GM21576 (cell line): ENCODE measurements around the gene PLCL1.

Experiments
- ATAC-seq: cut with Tn5 transposase; IDR thresholded peaks from one replicate; pipeline ENCODE4 v1.9.1; 2021; ENCODE audit warnings: mild to moderate bottlenecking, moderate library complexity; ENCODE audit not compliant: unreplicated experiment

PLCL1 gene

DNA sequence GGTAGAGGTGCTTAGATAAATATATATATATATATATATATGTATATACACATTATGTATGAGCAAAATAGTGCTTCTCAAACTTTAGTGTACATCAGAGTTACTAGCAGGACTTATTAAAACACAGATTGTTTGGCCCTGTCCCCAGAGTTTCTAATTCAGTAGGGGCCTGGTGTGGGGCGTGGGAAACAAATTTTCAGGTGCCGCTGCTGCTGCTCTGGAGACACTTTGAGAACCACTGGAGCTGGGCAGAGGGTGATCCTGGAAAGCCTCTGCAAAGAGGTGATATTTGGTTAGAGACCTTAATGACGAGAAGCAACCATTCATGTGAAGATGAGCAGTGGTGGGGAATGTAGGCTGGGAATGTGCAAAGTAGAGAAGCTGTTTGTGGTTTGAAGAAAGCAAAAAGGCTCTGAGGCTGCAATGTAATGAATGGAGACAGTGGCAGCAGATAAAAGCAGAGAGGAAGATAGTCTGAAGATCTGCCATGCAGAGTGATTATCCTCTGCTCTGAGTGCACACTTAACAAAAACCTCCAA, 142.9 kb downstream of the PLCL1 start:
- no peak for ATAC-seq

DNA sequence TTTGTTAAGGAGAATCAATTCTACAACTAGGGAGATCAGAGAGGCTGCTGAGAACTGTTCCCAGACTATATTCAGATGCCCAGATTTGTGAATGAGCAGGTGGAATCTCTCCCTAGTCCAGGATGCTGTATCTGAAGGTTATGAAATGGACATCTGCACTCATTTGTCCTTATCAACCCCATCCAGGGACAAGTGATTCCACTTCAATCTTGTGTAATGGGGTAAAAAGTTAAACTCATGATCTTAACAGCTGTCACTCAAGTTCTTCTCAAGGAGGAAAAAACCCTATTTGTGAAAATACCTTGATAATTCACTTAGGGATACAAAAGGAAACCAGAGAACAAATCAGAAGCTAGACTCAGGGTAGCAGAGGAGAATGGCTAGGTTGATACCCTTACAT, 144.8 kb downstream of the PLCL1 start:
- no peak for ATAC-seq

DNA sequence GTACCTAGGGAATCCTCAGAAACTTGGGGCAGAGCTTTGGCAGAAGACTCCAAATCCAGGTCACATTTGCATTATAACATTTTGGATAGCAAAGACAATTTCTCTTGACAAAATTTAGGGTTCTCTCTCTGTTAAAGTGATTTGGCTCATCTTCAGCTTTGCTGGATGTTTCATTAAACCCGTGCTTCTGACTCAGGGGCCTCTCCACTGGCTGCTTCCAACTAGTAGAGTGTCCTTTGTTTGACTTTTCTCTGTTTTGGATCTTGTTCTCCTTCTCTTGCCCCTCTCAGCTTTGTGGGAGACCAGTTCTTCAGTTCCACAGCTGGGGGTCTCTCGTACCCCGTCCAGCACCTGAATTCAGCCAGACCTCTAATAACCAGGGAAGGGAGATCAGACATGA, 145.6 kb downstream of the PLCL1 start:
- ATAC-seq: no peak

DNA sequence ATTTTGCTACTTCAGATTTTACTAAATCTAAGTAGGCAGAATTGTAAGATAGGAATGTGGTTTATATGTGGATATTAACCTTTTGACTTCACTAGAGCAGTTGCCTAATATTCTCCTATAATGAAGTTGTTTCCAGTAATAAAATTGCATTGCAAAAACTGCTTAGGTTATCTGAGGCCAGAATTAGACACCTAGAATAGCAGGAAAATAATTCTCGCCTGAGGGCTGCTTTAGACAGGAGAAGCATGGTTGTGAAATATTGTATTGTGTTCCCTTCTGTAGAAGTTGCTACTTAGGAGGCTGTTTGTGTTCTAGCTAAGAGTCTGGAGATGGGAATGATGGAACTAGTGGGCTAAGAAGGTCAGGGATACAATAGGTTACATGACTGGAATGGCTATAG, 146.3 kb downstream of the PLCL1 start:
- no peak for ATAC-seq

DNA sequence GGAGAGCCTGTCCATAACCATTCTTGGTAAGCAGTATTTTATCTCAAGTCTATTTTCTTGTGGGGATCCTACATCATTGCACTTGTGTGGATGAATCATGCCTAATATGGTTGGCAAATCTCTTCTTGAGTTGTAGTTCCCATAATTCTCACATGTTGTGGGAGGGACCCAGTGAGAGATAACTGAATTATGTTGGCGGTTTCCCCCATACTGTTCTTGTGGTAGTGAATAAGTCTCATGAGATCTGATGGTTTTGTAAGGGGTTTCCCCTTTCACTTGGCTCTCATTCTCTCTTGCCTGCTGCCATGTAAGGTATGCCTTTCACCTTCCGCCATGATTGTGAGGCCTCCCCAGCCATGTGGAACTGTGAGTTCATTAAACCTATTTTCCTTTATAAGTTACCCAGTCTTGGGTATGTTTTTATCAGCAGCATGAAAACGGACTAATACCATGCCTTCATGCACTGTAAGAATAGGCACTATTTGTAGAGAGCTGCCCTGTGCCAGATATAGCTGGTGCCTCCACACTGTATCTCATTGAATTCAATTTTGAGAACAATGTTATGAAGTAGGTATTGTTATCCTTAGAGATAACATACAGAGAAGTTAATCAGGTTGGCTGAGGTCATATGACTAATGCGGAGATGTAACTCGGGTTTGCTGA, 148.3 kb downstream of the PLCL1 start:
- no peak for ATAC-seq

DNA sequence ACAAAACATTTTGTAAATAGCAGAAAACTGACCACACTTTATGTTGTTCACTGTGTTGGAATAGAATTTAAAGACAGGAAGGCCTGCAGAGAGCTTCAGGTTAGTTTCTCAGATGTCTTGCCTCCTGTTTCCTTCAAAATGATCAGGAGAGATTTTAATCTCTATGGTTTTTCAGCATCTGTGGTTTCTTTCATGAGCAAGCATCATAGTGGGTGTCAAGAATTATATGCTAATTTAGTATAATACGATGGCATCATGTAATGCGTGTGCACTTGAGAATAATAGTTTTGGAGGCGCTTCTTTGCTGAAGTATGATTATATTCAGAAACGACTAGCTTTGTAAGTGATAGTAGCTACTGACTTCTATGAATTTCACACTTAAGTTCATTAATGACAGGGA, 149.9 kb downstream of the PLCL1 start:
- no peak for ATAC-seq

DNA sequence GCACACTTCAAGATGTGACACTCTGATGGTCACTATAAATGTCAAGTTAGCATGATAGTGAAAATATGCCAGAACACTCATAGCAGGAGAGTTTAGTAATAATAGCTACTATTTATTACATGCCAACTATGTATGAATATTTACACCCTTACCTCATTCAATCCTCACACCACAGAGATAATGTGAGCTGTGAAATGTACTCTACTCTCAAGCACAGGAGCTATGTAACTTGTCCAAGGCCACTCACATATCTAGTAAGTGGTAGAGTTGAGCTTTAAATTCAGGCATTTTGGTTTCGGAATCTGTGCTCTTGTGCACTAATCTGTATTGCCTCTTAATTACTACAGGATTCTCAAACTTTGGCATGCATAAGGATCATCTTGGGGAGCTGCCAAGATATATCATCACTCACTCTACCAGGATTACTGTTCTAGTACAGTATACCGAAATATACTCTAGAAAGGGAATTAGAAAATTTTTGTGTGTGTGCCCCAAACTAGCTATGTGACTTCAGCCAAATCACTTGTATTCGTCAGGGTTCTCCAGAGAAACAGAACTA, 154.3 kb downstream of the PLCL1 start:
- no peak for ATAC-seq

DNA sequence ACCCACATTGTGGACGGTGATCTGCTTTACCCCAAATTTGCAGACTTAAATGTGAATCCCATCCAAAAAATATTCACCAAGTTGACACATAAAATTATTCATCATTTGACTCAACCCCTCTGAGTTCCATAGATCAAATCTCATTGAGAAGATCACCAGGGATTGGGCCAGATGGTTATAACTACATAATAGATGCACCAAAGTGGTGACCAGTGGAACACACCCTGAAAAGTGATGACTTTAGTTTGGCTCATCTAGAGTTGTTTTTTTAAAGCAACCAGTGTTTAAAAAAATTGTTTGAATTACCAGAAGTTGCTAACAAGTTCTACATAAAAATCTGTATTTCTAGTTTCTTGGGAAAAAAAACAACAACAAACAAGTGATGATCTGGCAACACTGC, 155.0 kb downstream of the PLCL1 start:
- ATAC-seq: no peak

DNA sequence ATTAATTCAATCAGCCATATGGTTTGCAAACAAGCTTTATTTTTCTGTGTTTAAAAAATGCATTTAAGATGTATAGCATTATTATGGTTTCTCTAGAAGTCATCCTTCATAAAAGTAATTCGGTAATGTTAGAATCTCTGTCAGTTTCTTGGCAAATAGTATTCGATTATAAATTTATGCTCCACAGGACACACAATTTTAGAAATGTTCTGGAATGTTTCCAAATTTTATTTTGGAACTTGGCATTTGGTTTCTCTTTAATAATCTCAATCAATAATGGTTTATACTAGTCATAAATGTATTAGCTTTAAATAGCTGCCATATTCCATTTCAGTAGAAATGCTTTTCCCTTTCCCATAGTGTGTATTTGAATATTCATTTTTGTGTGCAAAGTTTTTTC, 156.4 kb downstream of the PLCL1 start:
- ATAC-seq: no peak

DNA sequence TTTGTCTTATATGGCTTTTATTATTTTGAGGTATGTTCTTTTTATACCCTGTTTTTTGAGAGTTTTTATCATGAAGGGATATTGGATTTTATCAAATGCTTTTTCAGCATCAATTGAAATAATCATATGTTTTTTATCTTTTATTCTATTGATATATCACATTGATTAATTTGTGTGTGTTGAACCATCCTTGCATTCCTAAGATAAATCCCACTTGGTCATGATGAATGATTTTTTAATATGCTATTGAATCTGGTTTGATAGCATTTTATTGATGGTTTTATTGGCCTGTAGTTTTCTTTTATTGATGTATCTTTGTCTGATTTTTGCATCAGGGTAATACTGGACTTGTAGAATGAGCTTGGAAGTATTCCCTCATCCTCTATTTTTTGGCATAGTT, 160.3 kb downstream of the PLCL1 start:
- no peak for ATAC-seq

DNA sequence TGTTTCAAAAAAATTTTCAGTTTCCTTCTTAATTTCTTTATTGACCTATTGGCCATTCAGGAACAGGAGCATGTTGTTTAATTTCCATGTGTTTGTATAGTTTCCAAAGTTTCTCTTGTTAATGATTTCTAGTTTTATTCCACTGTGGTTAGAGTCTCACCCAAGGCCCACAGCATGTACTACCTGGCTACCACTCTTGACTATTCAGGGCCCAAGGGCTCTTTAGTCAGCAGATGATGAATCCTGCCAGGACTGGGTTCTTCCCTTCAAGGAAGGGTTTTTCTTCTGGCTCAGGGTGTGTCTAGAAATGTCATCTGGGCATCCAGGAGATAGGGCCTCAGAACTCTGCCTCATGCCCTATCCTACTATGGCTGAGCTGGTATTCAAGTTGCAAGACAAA, 161.4 kb downstream of the PLCL1 start:
- ATAC-seq: no peak

DNA sequence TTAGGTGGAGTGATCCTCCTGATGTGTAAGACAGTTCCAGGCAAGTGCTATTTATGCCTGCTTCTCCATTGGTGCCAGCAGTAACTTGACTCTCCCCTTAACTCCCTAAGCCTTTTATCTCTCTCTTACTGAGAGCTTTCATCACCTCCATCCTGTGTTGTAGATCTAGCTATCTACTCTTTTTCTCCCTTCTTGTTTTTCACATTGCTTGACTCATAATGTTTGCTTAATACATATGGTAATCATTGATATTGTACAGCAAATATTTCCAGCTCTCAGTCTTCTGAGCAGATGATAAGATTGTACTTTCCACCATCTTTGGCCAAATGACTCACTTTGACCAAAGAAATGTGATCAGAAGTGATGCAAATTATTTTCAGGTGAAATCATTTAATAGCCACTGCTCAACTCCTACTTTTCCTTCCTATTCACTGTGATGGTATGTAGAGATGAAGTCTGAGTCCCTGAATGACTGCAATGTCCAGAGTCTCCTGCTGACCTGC, 165.0 kb downstream of the PLCL1 start:
- no peak for ATAC-seq

DNA sequence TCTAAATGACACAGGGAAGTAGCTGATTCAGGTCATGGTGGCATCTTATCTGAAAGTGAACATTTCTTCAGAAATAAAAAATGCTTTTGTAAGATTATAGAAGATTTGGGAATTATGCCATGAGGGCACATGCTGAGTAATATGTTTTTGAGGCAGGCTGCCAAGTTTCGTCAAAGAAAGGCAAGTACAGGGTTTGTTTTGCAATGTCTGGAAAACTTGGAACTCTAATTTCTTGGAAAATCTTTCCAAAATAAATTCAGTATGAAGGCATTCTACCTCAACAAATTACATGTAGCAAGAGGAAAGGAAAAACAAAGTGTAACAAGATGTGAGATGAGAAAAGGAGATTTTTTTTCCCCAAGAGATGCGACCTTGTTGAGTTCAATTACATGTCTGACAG, 167.7 kb downstream of the PLCL1 start:
- ATAC-seq: no peak

DNA sequence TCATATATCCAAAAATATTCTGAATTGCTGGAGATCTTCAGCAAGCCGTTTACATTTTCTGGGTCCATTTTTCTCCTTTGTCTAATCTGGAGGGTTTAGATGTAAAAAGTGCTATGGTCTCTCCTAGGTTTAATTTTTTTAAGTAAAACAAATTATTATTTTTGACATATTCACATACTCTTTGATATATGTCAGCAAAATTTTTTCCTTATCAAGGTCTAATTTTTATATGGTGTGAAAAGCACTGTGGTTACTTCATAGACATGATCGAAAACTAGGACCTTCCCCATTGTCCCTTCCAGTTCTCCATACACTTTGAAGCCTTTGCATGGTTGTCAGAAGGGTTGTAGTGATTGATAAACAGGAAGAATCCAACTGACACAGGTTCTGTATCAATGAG, 168.2 kb downstream of the PLCL1 start:
- ATAC-seq: no peak

DNA sequence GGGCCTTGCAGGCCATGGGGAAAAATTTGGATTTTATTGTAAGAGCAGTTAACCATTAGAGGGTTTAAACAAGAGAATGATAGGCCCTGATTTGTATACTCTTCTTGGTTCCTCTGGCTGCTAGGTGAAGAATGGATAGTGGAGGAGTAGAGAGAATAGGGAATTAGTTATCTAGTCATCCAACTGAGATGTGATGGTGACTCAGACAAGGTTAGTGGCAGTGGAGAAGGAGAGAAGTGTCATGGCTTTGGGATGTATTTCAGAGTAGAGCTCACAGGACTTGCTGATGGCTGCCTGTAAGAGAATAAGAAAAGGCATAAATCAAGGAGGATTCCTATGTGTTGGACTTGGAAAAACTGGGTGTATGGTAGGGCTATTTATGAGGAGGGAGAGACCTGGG, 169.4 kb downstream of the PLCL1 start:
- no peak for ATAC-seq

DNA sequence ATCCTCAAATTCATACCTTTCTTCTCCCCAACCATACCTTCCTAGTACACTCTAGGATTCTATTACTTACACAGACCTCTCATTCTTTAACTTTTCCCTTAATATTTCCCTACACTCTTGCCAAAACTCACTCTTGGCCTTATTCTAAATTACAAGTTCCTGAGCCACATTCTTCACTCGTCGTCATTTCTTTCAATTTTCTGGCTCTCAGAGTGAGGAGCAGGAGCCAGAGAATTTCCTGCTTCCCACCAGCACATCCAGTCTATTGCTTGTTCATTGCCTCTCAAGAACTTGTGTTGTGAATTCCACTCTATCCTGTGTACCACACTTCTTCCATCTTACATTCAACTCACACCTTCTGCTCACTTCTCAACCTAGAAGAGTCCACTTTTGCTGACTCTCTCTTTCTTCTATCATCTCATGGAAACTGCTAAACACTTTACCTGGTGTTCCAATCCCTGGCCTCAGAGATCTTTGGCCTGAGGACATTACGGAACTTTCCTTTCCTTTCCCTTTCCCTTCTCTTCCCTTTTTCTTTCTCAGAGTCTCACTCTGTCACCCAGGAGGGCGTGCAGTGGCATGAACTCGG, 171.6 kb downstream of the PLCL1 start:
- no peak for ATAC-seq

DNA sequence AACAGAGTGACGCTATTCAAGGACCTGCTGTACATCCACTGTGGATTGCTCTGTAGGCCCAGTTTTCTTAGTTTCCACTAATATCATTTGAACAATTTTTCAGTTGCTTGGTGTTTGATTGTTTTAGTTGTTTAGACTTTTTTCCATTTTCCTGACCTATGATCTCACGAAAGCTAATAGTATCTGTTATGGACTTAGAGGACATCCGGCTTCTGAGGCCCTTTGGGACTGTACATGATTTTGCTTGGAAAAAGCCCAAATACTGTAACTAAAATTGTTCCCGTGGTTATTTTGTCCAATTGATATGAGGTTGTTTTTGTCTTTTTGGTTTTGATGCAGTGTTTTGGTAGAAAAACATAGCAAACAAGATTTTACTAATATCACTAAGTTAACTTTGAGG, 174.6 kb downstream of the PLCL1 start:
- ATAC-seq: no peak

DNA sequence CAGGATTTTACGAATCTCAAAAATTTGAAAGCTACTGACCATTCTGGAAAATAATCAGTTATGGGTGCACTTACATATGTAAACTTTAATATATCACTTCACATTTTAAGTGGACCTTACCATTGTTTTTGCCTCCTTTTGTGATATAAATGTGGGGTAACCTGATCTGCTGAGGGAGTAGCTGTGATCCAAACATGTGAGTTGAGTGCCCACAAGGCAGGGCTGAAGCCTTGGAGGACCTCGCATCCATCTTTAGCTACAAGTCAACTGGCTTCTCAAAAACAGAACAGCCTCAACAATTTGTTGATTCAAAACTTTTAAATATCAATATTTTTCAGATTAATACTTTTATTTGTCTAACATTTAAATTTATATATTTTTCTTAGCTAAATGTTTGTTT, 178.2 kb downstream of the PLCL1 start:
- ATAC-seq: no peak

DNA sequence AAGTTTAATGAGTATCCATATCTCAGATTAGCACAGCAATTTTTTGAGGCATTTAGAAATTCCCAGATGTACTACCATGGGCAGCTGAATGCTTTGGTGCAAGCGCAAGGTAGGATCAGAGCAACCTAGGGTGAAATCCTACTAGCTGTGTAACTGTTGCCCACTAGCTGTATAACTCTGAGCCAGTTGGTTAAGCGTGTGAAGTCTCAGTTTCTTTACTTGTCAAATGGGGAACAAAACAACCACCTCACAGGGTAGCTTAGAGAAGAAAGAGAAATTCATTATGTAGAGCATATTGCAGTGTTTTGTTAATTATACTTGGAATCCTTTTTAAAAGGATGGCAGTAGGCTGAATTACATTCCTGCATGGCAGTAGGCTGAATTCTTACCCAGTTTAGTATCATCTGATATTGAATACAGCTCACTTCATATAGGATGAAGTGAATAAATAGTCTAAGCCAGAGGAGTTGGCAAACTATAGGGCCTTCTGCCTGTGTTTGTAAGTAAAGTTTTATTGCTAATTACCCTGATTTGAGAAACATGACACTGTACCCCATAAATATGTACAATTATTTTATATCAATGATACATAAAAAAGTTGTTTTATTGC, 180.7 kb downstream of the PLCL1 start:
- ATAC-seq: no peak

DNA sequence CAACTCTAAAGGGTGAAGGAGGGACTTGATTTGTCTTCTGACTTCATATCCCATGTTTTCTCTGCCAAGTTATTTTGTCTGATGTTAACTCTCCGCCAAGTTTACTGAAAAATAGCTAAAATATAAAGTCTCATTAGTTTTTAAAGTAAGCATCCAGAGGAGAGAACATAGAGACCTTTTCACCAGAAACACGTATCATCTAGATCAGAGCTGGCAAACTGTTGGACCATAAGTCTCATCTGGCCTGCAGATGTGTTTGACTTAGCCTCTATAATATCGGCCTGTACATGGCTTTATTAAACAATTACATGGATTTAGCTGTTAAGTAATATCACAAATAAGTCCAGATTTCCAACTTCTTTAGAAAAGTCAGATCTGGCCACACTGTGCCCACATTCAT, 182.6 kb downstream of the PLCL1 start:
- ATAC-seq: no peak

DNA sequence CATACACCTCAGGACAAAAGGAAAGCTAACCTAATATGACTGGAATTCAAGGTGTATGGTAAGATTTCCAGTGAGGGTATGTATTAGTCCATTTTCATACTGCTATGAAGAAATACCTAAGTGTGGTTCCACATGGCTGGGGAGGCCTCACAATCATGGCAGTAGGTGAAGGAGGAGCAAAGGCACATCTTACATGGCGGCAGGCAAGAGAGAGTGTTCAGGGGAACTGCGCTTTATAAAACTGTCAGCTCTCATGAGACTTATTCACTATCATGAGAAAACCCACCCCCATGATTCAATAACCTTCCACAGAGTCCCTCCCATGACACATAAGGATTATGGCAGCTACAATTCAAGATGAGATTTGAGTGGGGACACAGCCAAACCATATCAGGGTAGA, 186.0 kb downstream of the PLCL1 start:
- no peak for ATAC-seq
